H54 (cell line): ENCODE results near the gene C1orf198.

Experiments used
- DNase-seq: peaks from one replicate; pipeline ENCODE4 v3.0.0; 2011; ENCODE audit warnings: low spot score, mixed read lengths; ENCODE audit not compliant: insufficient read length
- FAIRE-seq: peaks from 3 replicates; lab custom pipeline; 2011; peaks lifted over from hg19 to GRCh38; lab: Jason Lieb, UNC
- POLR2A ChIP-seq: IDR thresholded peaks from 2 replicates; pipeline ENCODE4 v1.6.1; 2011; ENCODE audit warnings: low read depth, mild to moderate bottlenecking, low read length

The C1orf198 gene

DNA sequence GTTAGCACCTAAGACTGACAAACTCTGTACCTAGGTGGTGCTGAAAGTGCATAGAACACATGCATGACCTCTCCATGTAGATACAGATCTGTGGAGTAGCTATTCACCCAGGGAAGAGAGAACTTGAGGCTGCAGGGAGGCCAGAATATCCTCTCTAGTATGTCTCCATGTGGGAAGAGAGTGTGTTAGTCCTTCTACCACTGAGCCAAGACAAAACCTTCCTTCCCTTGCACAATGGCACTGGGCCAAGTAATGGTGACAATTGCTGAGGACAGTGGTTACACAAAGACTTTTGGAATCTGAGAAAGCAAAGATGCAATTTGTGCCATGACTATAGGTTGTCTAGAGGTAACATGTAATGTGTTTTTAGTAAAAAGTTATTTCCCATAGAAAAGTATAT is 52.3 kb downstream of the C1orf198 start:
- FAIRE-seq, result no peak
- no peak for DNase-seq
- TF ChIP-seq POLR2A, result no peak

DNA sequence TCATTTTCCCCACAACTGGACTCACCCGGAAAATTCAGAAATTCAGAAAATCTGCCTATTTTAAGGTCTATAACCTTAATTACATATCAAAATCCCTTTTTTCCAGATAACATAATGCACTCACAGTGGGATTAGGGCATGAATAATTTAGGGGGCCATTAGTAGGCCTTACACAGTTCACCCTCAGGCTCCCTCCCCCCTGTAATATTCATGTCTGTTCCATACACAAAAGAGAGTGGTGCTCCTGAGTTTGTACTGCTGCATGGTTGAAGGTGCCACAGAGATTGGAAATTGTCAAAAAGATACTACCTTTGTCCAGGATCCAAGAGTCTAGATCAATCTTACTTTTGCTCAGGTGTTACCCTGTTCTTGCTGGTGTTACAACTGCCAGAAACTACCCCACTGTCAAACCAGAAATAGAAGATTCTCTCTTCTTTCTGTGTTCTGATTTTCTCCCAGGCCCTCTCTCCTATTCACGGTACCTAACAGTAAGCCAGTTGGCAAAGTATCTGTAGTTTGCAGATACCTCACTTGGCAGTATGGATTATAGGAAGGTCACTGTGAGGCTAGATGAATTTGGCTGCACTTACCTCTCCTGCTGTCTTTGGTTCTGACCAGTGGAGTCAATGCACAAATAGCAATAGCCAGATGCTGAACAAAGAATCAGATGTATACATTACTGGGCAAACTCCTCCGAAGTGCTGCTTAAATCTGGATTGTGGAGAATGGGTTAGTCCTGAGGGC is 53.2 kb downstream of the C1orf198 start:
- DNase-seq, result no peak
- no peak for FAIRE-seq
- TF ChIP-seq POLR2A, result no peak

DNA sequence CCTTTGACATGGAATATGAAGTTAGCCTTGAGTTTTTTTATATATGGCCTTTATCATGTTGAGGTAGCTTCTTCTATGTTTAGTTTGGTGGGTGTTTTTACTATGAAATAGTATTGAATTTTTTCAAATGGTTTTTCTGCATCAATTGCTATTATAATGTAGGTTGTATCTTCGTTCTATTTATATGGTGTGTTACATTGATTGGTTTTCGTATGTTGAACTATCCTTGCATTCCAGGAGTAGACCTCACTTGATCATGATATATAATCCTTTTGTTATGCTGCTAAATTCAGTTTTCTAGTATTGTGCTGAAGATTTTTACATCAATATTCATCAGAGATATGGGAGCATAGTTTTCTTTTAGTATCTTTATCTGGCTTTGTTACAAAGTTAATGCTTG is 55.8 kb downstream of the C1orf198 start:
- DNase-seq (no peak), FAIRE-seq (no peak)
- TF ChIP-seq POLR2A, result no peak

DNA sequence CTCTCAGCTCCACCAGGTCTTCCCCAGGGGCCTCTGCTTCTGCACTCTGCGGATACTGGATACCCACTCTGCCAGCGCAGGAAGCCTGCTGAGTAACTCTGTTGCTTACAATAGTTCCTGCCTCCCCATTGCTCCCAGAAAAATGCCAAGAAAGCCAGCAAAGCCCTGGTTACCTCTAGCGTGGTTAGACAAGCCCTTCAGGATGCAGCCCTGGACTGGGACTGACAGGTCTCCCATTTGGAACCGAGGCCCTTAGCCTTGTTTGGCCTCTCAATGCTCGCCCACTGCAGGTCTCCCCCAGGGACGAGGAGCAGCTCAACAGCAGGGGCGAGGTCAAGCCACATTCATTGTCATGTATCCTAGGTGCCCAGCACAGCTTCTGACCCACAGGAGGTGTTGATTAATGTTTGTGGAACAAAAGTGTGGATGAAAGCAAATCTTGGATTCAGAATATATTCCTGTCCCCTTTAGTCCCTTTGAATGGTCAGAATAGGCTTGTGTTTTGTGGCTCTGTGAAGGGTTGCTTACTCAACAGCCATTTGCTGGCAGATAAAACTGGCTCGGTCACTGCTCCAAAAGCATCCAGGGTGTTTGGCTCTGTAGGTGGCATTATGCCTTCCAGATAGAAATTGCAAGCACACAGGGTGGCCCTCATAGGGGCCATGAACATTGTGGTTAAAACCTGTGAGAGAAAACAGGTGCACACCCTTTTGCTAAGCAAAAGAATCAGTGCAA is 58.9 kb downstream of the C1orf198 start:
- no peak for FAIRE-seq
- no peak for DNase-seq
- TF ChIP-seq POLR2A, result no peak

- no peak for FAIRE-seq
- no peak for TF ChIP-seq POLR2A
- no peak for DNase-seq
Observed at GRCh38 chr1:230808281-230808872, 59.9 kb downstream of the C1orf198 start.

GRCh38 chr1:230807561-230808280 is 60.6 kb downstream of the C1orf198 start:
- DNase-seq, result no peak
- TF ChIP-seq POLR2A, result no peak
- FAIRE-seq, result no peak

GRCh38 chr1:230807029-230807428 is 61.3 kb downstream of the C1orf198 start:
- FAIRE-seq (no peak), DNase-seq (no peak)
- TF ChIP-seq POLR2A, result no peak

- no peak for TF ChIP-seq POLR2A
- no peak for DNase-seq
- no peak for FAIRE-seq
Observed at GRCh38 chr1:230806552-230806951, 61.8 kb downstream of the C1orf198 start.

DNA sequence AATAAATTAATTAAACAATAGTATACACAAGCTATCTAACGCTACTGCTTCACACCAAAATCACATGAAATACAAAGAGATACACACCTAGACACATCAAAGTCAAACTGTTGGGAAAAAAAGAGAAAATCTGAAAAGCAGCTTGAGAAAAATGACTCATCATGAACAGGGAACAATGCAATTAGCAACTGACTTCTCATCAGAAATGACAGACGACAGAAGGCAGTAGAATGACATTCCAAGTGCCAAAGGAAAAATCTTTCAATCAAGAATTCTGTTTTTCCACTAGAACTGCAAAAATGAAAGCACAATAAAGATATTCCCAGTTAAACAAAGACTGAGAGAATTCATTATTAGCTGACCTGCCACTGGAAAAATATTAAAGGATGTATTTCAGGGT is 63.9 kb downstream of the C1orf198 start:
- no peak for TF ChIP-seq POLR2A
- FAIRE-seq, result no peak
- no peak for DNase-seq

GRCh38 chr1:230800891-230801840 is 67.2 kb downstream of the C1orf198 start:
- TF ChIP-seq POLR2A, result no peak
- DNase-seq (no peak), FAIRE-seq (no peak)

GRCh38 chr1:230798491-230798890 is 69.8 kb downstream of the C1orf198 start:
- no peak for FAIRE-seq
- no peak for DNase-seq
- no peak for TF ChIP-seq POLR2A

DNA sequence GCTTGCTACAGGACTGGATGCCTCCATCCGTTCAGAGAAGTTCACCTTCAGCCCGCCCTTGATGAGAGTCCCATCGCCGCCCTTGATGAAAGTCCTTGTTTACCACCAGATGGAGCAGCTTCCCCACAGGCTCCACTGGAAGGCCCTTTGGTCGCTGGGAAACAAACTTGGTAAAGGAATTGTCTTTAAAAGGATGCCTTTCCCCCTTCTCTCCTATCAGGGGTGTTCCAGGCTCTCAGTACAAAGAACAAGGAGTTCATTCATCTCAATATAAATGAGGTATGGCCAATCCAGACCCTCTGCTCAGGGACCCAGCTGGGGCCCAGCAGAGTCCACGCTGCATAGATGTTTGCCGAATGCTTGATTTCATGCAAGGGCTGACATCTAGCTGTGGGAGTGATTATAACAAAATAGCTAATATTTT is 70.4 kb downstream of the C1orf198 start:
- FAIRE-seq (no peak), DNase-seq (peak; percentile 40)
- no peak for TF ChIP-seq POLR2A
